Activated naive CD8-positive, alpha-beta T cell treated with anti-CD3 and anti-CD28 coated beads, Interleukin-2, amount 50 U/mL, for 16 hours (primary cell): Measurements from ENCODE around the gene C11orf21.
"Not testable (repeated sequence)": the region's sequence is repeated elsewhere in the genome, so short reads cannot be mapped to it uniquely, and the experiment has no call there.

Experiments used
- DNase-seq: peaks from one replicate; pipeline ENCODE4 v3.0.0-alpha.2; 2020; ENCODE audit warnings: low read depth, low spot score

Gene C11orf21

DNA sequence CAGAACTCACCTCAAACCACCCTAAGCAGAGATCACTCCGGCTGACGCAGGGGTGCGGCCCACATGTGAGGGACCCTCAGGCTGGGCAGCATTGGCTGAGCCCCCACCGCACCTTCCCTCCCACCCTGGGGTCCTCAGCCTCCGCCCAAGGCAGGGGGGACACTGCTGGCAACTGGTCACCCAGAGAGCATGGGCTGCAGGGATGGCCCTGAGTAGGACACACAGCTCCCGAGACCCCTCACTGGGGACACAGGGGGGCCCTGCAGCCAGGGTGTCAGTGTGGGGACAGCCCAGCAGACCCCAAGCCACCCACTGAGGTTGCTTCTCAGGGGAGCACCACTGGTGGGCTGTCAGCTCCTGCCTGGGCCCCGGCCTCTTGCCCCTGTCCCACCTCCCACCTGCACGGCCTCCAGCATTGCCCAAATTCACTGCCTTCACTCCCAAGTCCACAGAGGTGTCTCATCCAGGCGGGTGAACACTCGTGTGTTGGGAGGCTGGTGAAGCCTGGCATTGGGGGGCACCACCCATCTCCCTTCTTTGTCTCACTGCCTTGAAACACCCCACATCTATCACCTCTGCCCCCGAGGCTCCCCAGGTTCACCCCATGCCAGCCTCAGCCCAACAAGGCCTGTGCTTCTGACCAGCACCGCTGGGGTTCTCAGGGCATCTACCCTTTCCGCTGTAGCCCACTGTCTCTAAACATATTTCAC is 4.7 kb downstream of the C11orf21 start:
- DNase-seq, result no peak

DNA sequence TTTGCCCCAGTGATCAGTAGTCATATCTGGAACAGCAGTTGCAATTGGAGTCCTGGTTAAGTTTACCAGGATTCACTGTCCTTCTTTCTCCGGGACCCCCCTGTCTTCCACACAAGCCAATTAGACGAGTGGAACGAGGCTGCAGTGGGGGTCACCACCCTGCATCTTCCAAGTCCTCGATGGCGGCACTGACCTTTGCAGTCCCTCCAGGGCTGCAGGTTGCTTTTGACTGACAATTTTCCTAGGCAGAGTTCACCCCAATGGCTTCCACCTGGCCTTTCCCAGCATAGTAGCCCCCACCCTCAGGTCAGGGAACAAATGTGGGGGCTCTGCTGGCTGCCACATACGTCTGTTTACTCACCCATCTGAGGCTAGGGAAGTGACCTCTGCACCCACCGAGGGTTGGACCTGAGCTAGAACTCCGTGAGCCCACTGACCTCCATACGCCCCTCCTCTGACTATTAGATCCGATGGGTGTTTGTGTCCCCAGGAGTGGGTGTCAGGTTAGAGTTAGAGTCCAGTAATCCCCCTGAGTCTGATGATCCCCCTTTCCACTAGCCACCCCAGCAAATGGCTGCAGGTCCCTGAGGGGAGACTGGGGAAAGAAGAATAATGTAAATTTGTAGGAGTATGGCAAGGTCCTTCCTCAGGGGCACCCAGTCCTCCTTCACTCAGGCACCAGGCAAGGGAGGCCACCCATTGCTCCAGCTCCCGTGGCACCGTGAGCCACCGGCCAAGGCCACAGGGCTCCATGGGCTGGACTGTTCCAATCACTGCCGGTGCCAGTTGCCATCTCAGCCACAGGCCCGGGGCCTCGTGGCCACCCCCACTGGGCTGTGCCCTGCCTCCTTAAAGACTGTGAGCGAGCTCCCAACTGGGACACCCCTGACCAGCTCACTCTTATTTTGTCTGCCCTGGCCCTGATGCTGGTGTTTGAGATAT is 5.5 kb downstream of the C11orf21 start:
- no peak for DNase-seq

- no peak for DNase-seq
Measured at GRCh38 chr11:2294926-2295290, 6.8 kb downstream of the C11orf21 start.

DNA sequence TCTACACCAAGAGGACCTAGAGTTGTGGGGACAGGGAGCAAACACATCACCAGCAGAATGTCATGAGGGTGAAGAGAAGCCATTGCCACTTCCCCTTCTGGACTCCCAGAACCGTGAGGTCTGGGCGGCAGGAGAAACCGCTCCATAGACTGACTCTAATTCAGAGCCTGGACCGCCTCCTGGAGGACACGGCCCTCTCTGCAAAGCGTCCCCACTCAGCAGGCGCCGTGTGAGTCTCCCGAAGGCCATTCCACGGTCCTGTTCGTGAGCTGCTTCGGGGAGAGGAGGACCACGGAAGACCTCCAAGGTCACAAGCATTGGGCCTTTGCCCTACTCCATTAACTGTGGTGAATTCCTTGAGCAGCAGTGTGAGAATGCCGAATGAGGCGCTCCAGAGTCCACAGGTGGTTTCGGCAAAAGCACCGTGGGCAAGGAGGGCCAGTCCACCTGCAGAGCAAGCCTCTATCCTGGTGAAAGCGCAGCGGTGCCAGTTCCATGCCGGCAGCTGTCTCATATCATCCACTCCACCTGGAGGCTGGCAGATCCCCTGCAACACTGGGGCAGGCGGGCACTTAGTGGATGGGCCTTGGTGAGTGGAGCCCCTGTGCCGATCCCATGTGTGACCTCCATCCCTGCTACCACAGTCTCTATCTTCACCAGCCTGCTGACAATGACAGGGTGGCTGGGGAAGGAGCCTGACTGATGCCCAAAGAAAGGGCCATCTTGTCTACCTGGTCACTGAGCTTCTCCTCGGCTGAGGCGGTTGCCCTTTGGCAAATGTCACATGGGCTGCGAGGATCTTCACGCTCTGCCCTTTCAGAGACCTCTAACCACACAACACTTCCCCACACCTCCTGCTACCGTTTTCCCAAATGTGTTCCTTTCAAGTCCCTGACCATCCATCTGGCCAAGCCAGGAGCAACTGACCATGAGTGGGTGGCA is 7.5 kb downstream of the C11orf21 start:
- no peak for DNase-seq

DNA sequence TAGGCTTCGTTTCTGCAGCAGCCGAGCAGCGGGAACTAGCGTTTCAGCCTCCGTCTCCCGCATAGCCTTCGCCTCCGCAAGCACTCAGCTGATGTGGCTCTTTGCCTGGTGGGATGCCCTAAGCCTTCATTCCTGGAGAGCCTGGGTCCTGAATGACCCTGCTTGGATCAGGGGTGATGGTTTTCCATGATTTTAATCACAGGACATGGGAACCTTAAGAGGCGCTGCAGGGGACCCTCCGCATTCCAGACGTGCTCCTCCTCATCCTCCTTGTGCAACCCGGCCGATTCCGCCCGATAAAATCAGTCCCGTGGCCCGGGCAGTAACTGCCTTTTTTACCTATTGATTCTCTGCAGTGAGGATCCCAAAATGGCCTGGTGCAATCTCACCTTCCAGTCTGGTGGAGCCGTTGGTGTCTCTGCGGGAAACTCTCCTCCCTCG is 8.2 kb downstream of the C11orf21 start:
- DNase-seq, result no peak

DNA sequence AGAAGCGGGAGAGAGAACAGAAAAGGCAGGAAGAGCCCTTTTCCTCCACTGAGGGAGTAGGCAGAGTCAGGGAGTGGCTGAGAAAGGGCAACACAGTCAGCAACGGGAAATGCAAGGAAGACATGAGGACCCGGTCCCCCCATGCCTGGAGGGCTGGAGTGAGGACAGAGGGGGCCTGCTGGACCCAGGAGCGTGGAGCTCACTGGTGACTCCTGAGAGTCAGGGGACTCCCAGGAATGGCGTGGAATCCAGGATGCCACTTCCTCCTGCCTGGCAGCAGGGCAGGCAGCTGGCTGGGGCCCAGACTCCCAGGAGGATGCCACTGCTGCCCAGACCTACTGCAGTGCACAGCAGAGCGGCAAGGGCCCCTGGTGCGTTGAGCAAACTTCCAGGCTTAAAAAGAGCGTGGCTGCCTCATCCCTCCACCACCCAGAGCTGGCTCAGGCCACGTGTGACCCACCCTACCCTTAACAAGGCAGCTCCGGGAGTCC is 11.3 kb downstream of the C11orf21 start:
- no peak for DNase-seq

- DNase-seq, result no peak
Measured at GRCh38 chr11:2289859-2290258, 11.9 kb downstream of the C11orf21 start.

DNA sequence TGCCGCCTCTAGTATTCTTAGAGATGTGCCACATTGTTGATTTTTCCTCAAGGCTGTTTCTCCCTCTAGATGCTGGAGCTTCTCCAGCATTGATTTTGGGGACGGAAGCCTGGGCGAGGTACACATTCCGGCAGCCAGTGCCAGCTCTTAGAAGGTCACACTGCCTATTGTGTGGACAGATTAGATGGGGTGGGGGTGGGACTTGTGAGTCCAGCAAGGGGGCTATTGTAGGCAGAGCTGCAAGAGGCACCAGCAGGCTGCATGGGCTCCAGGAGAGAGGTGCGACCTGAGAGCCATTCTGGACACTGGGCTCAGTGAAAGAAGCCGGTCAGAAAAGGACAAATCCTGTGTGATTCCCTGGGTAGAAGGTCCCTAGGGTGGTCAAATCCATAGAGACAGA is 12.4 kb downstream of the C11orf21 start:
- no peak for DNase-seq

DNA sequence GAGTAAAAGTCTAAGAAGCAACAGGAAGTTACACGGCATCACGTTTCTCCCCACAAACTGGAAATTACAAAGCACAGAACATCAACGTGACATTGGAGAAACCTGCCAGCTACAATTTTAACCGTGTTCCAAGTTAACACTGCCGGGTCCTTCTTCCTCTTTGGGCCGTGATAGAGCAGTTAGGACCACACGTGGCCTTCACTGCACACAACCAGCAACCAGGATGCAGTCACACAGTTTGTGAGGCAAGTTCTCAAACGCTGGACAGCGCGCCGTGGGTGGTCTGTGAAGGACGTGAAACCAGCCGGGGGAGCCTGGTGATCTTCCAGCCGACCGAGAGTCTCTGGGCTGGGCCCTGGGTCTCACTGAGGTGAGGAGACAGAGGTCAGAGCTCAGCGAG is 14.6 kb downstream of the C11orf21 start:
- no peak for DNase-seq

GRCh38 chr11:2286350-2286749 is 15.4 kb downstream of the C11orf21 start:
- not testable (repeated sequence) for DNase-seq

GRCh38 chr11:2280208-2280607 is 21.5 kb downstream of the C11orf21 start:
- DNase-seq, result no peak

DNA sequence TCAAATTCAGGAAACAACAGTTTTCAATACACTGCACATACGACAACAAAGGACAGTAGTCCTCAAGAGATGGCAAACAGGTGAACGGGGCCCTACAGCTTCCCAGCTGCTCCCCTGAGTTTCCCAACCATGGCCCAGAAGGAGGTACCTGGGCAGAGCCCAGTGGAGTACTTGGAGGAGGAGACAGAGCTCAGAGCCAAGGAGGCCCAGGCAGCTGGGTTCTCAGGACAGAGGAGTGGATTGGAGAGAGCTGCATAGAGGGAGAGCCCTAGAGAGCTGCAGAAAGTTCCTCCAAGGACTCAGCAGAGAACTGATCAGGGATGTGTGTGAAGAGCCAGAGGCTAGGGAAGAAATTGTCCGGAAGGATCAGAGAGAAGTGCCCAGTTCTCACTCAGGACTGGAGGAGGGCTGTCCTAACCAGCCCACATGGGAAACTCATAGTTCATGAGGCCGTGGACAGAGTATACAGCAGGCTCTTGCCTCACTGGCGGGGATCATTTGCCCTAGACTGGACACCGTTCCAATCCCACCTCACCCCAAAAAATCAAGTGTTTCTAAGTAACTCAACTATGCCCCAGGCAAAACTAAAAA is 23.7 kb downstream of the C11orf21 start:
- DNase-seq, result no peak

DNA sequence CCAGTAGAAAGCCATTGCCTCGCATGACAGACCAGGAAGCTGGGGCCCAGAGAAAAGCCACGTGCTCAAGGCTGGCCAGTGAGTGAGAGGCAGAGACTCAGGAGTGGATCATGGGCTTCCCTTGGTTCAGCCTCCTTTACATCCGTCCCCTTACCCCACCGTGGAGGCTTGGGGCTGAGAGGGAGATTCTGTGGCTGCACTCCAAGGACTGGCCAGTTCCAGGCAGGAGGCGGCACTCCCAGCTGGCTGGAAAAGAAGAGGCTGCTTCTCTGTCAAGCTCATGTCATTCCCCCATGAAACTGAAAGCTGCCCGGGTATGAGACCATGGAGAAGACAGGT is 24.7 kb downstream of the C11orf21 start:
- no peak for DNase-seq

DNA sequence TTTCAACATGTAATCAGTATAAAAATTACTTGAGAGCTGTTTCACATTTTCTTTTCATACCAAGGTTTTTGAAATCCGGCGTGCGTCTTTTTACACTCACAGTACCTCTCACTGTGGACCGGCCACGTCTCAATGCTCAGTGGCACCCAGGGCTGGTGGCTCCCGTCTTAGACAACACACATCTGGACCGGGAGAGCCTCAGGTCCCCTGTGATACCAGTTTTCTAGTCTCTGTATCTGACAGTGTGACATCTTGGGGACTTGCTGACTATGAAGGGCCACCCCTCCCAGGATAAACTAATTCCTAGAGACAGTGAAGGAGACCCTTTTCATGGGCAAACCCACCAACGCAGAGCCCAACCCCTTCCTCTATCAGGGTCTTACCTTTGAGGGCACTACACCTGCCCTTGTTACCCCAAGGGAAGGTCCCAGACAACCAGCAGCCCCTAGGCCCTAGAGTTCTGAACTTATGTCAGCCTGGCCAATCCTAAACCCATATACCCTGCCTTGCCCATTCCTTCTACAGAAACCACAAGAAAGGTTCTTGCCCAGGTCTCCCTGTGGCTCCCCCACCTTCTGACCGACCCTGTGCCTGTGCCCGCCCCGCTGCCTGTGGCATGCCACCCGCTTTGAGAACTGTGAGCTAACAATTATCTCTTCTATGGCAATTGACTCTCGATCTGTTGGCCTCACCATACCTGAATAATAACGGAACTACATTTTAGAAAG is 25.3 kb downstream of the C11orf21 start:
- no peak for DNase-seq

DNA sequence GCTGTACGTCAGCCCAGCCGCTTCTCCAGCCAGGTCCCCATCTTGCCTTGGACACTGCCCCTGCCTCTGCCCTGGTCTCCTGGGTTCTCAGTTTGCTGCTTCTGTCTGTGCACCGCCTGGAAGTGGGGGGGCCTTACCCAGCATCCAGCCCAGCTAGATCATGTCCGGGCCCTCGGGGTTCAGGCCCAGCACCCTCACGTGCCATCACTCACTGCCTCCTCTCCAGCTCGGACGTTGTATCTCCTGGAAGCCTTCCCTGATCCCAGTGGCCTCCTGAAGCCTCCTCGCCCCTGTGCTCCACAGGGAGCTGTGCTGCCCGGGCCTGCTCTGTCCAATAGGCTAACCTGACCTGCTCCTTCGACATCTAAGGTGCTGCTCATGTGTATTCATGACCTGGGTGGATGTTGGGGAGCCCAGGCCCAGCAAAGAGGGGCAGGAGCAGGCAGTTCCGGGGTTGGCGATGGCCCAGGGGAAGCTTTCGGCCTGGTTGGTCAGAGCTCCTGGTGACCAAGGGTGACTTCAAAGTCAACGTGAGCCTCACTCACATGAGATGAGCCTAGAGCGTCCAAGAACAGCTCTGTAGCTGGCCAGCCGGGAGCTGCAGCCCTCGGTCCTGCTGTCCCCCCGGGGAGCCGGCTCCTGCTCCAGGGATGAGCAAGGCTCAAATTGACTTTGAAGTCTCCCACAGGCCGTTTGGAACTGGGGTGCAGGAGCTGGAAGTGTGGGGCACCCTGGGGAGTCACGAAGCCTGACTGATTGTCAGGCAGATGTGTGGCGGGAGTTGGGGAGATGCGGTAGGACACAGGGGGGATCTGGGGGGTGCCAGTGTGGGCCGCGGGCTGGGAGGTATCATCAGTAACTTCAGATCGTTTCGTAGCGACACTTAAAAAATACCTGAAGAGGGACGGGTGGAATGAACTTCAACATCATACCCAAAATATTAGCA is 26.1 kb downstream of the C11orf21 start:
- no peak for DNase-seq

GRCh38 chr11:2273771-2274170 is 27.9 kb downstream of the C11orf21 start:
- no peak for DNase-seq

DNA sequence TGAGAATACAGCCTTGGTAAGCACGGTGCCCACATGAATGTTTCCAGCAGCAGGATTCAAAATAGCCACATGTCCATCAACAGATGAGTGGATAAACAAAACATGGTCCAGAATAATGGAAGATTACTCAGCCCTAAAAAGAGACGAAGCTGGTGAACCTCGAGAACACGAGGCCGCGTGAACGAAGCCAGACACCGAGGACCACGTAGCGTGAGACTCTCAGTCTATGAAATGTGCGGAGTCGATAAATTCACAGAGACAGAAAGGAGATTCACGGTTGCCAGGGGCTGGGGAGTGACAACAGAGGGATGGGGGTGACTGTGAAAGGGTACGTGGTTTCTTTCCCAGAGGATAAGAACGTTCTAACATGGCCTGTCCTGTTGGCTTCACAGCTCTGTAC is 28.4 kb downstream of the C11orf21 start:
- no peak for DNase-seq

DNA sequence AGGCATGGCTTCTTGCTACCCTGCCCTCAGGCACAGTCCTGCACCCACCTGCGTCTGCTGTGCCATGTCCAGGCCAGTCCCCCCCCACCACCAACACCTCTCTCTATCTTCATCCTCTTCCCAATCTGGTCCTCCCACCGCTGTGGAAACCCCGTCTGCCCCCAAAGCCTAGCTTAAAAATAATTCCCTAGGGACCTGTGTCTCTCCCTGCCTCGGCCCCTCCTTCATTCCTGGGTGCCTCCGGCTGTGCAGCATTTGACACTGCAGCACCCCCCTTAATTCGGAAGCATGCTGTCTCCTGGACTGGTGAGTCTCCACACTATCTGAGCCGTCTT is 28.8 kb downstream of the C11orf21 start:
- no peak for DNase-seq

GRCh38 chr11:2272228-2272945 is 29.3 kb downstream of the C11orf21 start:
- no peak for DNase-seq
